ENCODE measurements around the gene GPR160. TPM values are rescaled to one million over a fixed set of nuclear protein-coding genes. Genes with fewer than 3 reads are reported as not detected.

The GPR160 gene
- polyA plus RNA-seq, 3 donors = 10.0 to 19.7 (median 11.5) TPM

DNA sequence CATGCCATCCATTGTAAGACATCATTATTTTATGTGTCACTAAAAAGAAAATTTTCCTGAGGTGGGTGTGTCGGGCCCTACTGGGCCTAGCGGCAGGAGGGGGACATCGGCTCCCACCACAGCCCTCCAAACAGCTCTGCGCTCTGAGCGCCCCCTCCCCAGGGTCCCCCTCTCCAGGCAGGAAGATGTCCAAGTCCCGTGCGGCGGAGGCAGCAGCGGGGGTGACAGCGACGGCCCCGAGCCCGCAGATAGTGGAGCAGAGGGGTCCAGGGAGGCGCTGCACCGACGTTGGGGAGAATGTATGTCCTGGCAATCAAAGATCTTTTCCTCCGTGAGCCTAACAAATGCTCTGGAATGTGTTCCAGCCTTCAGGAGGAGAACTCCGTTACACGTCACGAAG is 24.3 kb downstream of the GPR160 start:
- peaks cover 0 to 2% (median 0%) of the 10 kb centered on the region in 3 donors for H3K27me3 Mint-ChIP-seq (ENCODE audit: low read depth in 3 of 3)
- H4K20me1 ChIP-seq (ENCODE audit: insufficient read depth, low read length) = no peaks in the 10 kb centered on the region
- 98% methylated on average over 15 of the region's 20 CpGs for WGBS (ENCODE audit: insufficient coverage)

GRCh38 chr3:170062769-170063168 is 25.0 kb downstream of the GPR160 start:
- Histone ChIP-seq H3K27me3 (ENCODE audit: control insufficient read depth in 2 of 2, insufficient read depth in 2 of 2, low read length in 2 of 2) (no peaks in the 10 kb centered on the region), H2AFZ (ENCODE audit: insufficient read depth, low read depth, low read length, poor library complexity, severe bottlenecking) (no peak overlapping the region), H3K4me3 (replicated peaks in 1 of 3; ENCODE audit: low read depth in 2 of 3, low read length in 3 of 3) (no peak overlapping the region), H3K36me3 (replicated peaks in 1 of 2; ENCODE audit: control insufficient read depth in 1 of 2, insufficient read depth in 2 of 2, low read length in 2 of 2) (peaks cover 0 to 14% of the 10 kb centered on the region in 2 donors), H4K20me1 (ENCODE audit: insufficient read depth, low read length) (no peaks in the 10 kb centered on the region), H3K9me3 (replicated peaks in 1 of 2; ENCODE audit: control insufficient read depth in 1 of 2, insufficient read depth in 1 of 2, low read length in 2 of 2) (peaks cover 0 to 8% of the 10 kb centered on the region in 2 donors), H3K27ac (ENCODE audit: low read depth in 1 of 2, low read length in 2 of 2) (no peak overlapping the region), H3K9ac (ENCODE audit: insufficient read depth, low read length, poor library complexity, severe bottlenecking) (no peak overlapping the region), H3K4me2 (replicated peaks; ENCODE audit: extremely low read depth, low read length, poor library complexity, severe bottlenecking) (no peak overlapping the region), H3K4me1 (ENCODE audit: control insufficient read depth in 1 of 2, insufficient read depth in 2 of 2, low read length in 2 of 2) (peaks cover 0 to 3% of the 10 kb centered on the region in 2 donors), H3K79me2 (ENCODE audit: insufficient read depth, low read length) (no peaks in the 10 kb centered on the region)
- Mint-ChIP-seq H3K4me1 (peaks cover 6% of the 10 kb centered on the region), H3K4me3 (no peak overlapping the region), H3K9me3 (peaks cover 2 to 23% (median 5%) of the 10 kb centered on the region in 7 donors), H3K27me3 (ENCODE audit: low read depth in 3 of 3) (peaks cover 0 to 2% (median 0%) of the 10 kb centered on the region in 3 donors), H3K36me3 (peaks cover 24 to 29% of the 10 kb centered on the region in 2 donors), H3K27ac (peak overlapping the region in 1 of 7 donors; percentile 45)
- WGBS (ENCODE audit: insufficient coverage) = 98% methylated on average over 10 of the region's 16 CpGs
- DNase-seq = no peak
- intact Hi-C loops (cut with micrococcal nuclease) = no loop called here
- no peak for TF ChIP-seq CTCF (IDR thresholded peaks at IDR 0.05)

More for the DNA sequence above, 24.3 kb downstream of the GPR160 start:
- Mint-ChIP-seq H3K36me3 (peaks cover 24 to 33% of the 10 kb centered on the region in 2 donors), H3K27ac (no peak overlapping the region), H3K4me3 (no peak overlapping the region), H3K4me1 (peaks cover 9% of the 10 kb centered on the region), H3K9me3 (peaks cover 2 to 23% (median 5%) of the 10 kb centered on the region in 7 donors)
- intact Hi-C loops (cut with micrococcal nuclease) = no loop called here
- H3K9me3 ChIP-seq (replicated peaks in 1 of 2; ENCODE audit: control insufficient read depth in 1 of 2, insufficient read depth in 1 of 2, low read length in 2 of 2) = peaks cover 0 to 8% of the 10 kb centered on the region in 2 donors
- no peak for DNase-seq
- no peak overlapping the region for H3K9ac ChIP-seq (ENCODE audit: insufficient read depth, low read length, poor library complexity, severe bottlenecking)
- peaks cover 0 to 3% of the 10 kb centered on the region in 2 donors for H3K4me1 ChIP-seq (ENCODE audit: control insufficient read depth in 1 of 2, insufficient read depth in 2 of 2, low read length in 2 of 2)
- TF ChIP-seq CTCF (IDR thresholded peaks at IDR 0.05) = no peak
- H2AFZ ChIP-seq (ENCODE audit: insufficient read depth, low read depth, low read length, poor library complexity, severe bottlenecking) = no peak overlapping the region
- H3K27me3 ChIP-seq (ENCODE audit: control insufficient read depth in 2 of 2, insufficient read depth in 2 of 2, low read length in 2 of 2) = no peaks in the 10 kb centered on the region
- no peak overlapping the region for H3K4me2 ChIP-seq (replicated peaks; ENCODE audit: extremely low read depth, low read length, poor library complexity, severe bottlenecking)
- H3K36me3 ChIP-seq (replicated peaks in 1 of 2; ENCODE audit: control insufficient read depth in 1 of 2, insufficient read depth in 2 of 2, low read length in 2 of 2) = peaks cover 0 to 14% of the 10 kb centered on the region in 2 donors
- no peak overlapping the region for H3K27ac ChIP-seq (ENCODE audit: low read depth in 1 of 2, low read length in 2 of 2)
- no peak overlapping the region for H3K4me3 ChIP-seq (replicated peaks in 1 of 3; ENCODE audit: low read depth in 2 of 3, low read length in 3 of 3)
- H3K79me2 ChIP-seq (ENCODE audit: insufficient read depth, low read length) = no peaks in the 10 kb centered on the region

Measured in CD14-positive monocyte (primary cell).